GM18508 (cell line): ENCODE results near the gene CACNA1C.

Experiments
- ATAC-seq: cut with Tn5 transposase; IDR thresholded peaks from one replicate; pipeline ENCODE4 v1.9.1; 2021; ENCODE audit warnings: moderate number of reproducible peaks; ENCODE audit not compliant: insufficient read depth, unreplicated experiment

CACNA1C gene

DNA sequence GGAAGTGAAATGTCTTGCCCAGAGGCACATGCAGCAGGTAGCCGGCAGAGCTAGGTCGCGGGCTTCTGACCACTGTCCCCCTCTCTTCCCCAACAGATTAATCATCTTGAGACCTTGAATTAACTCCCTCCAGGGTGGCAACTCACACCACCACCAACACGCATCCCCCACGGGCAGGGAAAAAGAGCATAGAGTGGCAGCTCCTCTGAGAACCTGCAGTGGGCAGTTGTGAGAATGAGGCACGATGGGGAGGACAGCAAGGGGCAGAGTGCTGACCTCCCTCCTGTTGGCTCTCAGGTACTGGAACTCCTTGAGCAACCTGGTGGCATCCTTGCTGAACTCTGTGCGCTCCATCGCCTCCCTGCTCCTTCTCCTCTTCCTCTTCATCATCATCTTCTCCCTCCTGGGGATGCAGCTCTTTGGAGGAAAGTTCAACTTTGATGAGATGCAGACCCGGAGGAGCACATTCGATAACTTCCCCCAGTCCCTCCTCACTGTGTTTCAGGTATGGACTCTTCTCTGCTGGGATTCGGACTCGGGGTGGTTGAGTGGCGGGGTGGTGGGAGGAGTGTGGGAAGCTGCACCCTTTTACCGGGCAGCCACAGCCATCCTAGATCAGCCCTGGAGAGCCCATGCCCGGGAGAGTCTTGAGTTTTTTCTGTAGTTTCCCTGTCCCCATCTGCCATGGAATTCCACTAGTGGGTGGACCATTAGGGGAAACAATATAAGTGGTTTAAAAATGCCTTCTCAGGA, 528.7 kb downstream of the CACNA1C start:
- no peak for ATAC-seq

DNA sequence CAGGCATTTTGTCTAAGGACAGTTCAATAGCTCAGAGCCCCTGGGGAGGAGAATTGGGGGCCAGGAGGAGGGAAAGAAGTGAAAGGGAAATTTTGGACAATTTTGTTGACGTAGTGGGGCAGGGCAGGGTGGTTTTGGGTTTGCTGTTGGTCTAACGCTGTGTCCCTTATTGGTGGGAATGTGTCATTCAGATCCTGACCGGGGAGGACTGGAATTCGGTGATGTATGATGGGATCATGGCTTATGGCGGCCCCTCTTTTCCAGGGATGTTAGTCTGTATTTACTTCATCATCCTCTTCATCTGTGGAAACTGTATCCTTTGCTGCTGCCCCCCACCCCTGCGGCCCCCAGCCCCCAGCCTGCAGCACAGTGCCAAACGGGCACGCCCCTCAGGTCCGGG, 529.8 kb downstream of the CACNA1C start:
- ATAC-seq = no peak

DNA sequence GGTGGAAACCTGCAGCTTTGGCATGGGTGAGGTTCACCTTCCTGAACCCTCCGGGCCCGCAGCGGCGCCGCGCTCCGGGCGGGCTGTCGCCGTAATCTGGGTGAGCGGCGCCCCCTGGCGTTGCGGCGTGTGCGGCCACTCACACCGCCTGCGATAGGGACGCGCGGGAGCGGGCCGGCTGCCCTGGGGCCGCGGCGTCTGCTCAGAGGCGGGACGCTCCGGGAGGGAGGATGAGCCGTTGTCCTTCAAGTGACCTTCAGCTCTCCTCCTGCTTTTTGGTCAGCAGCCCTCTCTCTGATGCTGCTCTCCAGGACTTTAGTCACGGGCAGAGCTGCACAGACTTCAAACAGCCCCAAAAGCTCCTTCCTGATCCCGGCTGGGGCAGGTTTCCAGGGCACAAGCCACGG, 530.3 kb downstream of the CACNA1C start:
- ATAC-seq = no peak

DNA sequence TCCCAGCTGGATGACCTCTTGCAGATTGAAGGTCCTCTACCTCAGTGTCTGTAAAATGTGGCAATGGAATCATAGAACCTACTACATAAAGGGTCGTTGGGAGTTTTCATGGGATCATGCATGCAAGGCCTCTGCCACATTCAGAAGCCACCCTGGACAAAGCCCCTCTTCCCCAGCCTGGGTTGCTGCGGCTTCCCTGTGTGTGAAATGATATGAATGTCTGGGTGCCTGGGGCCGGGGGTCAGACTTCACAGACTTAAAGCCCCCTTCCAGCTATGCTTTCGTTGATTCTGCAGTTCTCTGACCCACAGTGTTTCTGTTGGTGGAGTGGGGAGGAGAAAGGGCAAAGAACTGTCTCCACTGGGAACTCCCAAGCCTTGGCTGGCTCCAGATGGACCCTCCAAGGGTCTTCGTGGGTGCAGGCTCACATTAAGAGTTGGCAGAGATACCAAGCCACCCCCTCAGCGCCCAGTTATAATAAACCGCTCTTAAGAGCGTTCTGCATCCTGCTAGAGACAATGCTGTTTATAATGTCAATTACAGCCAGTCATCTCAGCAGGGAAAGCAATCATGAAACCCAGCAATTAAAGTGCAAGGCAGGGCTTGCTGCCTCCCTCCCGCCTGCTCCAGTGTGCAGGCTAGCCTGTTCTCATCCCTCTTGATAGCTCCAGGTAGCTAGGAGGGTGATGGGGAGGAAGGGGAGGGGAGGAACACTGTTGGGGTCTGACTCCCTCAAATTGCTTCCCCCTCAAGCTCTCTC, 531.0 kb downstream of the CACNA1C start:
- ATAC-seq = no peak

DNA sequence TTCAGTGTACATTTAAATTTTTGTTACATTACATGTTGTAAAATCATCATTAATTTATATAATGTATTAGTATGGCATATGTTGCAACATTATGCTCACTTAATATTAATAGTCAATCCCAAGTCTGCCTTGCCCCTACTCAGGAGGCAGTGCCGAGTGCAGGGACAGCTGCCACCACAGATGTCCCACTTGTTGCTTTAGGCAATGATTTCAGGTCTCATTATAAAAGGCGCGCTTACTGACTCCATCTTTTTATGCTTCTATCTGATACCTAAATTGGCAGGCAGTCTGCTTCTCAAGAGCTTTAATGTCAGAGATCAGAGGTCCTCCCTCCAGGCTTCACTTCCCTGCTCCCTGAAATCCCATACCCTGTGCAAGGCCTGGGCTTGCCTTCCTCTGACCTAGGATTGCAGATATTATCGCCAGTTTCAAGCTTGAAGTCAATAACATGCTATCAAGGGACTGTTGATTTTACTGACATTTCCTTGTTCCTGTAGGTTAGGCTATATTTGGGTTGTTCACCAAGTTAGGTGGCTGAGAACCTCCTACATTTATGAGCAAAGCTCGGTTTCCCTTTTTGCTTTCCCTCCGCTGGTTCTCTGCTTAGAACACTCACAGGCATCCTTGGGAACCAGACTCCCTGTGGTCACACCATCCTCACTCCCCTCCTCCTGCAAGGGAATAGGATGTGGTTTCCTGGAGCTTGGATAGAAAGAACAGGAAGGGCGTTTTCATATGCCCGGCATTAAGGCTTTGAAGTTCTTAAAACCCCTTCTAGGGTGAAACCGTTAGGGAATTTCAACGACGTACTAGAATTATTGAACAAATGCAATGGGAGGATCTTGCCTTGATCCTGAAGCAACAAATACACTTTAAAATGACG, 533.6 kb downstream of the CACNA1C start:
- no peak for ATAC-seq

DNA sequence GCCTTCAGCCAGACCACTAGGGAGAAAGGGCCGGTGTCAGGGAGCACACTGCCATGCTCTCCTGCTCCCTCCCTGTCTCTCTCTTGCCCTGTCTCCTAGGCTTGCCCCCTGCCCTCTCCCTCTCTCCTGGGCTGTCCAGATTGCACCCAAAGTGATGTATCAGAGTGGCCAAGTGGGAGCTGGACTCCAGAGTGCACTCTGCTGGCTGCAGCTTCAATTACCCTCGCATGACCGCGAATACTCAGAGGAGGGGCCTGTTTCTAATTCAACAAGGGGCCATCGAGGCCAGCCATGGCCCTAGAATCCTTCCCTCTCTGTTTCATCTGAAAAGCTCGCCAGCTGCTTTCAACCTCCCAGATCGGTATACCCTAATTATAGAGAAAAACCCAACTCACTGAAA, 535.6 kb downstream of the CACNA1C start:
- no peak for ATAC-seq

DNA sequence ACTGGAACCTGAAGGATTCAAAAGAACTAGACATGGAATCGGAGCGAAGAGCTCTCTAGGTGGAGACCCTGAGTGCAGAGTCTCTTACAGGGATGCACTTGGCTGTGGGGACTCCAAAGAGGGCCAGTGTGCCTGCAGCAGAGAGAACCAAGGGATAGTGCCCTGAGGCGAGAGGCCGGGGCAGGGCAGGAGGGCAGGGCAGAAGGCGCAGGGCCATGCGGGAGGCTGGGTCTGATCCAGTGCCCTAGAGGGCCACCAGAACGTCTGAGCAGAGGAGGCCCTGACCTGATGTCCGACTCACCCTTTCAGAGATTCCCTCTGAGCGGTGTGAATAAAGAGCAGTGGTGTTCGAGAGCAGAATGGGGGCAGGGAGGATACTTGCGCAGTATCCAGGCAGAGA, 536.6 kb downstream of the CACNA1C start:
- no peak for ATAC-seq

DNA sequence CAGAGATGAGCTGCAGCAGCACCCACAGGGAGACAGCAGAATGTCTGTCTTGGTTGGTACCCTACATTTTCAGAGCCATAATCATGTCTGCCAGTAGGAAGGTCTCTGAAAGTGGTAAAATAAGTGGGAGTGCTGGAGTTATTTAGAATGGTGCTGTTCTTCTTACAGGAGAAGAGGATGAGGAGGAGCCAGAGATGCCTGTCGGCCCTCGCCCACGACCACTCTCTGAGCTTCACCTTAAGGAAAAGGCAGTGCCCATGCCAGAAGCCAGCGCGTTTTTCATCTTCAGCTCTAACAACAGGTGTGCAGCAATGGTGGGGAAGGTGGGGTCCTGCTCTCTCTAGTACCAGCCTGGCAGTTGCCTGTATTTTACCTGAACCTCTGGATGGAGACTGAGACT, 540.3 kb downstream of the CACNA1C start:
- no peak for ATAC-seq

DNA sequence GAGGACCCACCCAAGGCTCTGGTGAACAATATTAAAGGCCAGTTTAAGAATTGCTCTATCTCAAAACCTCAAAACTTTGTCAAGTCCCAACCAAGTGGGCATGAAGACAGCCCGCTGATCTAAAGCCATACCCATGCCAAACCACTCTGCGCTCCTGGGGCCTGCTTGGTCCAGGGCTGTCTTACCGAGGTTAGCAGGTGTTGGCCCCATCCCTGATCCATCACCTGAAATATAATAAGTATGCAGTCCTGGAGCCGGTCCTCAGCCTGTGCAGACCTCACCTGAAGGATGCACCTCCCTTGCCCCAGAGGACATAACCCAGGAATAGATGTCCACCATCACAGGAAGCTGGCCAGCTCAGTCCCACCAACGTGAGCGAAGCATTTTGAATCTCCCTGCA, 543.7 kb downstream of the CACNA1C start:
- ATAC-seq = no peak

DNA sequence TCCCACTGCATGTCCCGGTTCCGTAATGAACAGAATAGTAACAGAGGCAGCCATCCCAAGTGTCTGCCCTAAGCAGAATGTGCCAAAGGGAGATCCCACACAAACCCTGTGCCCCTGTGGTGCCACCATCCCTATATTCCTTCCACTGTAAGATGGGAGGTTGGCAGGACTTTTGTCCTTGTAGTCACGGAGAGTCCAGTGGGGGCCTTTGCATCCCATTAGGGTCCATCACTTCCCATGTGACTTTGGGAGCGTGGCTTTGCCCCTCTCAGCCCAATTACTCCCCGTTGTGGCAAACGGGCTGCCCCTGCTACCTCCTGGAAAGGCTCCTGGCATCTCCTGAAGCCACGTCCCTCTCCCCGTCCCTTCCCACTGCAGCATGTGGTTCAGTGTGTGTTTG, 552.5 kb downstream of the CACNA1C start:
- no peak for ATAC-seq

DNA sequence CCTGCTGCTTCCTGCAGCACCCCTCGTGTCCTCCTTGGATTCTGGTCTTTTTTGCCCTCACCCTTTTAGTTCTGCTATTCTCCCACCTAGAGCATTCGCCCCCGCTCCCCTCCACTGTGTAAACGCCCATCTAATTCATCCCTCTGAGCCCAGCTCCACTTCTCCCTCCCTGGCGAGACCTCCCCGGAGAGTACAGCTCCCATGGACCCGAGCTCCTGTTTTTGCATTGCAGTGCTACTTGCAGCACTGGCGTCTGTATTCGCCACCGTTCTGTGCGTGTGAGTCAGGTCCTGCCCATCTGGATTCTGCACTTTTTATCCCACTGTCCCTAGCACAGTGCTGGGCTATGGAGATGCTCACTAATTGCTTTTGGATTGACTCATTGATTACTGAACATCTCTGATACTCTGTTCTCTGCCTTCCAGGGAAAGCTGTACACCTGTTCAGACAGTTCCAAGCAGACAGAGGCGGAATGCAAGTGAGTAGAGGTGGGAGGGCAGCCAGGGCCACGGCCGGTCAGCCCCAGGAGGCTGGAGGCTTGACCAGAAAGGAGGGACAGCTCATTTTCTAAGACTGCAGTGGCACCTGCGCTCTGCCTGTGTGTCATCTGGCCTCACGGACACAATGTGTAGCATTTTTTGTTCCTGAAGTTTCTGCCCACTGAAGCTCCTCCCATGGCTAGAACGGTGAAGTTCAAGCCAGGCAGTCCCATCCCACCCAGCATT, 553.6 kb downstream of the CACNA1C start:
- no peak for ATAC-seq

DNA sequence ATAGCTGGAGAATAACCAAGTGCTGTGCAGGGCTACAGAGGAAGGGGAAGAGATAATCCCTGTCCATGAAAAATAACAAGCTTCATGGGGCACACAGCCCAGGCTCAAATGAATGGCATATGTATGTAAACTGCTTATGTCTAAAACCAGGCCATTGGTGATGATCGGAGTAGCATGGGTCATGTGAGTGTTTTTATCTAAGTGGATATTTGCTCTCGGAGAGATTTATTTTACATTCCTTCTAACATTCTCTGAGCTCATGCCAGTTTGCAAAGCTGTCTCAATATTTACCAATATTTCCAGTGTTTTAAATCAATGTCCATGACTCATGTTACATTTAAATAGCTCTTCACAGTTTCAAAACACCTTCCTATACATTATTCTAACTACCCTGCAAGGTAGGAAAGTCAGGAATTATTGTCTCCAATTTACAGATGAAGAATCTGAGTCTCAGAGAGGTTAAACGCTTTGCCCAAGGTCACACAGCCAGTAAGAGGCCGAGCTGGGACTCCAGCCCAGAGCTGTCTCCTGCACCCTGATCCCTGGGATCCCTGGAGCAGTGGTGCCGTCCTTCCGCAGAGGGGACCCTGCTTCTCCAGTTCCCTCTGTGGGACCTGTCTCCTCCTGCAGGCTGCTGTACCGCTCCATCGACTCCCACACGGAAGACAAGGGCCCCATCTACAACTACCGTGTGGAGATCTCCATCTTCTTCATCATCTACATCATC, 555.3 kb downstream of the CACNA1C start:
- ATAC-seq = no peak

DNA sequence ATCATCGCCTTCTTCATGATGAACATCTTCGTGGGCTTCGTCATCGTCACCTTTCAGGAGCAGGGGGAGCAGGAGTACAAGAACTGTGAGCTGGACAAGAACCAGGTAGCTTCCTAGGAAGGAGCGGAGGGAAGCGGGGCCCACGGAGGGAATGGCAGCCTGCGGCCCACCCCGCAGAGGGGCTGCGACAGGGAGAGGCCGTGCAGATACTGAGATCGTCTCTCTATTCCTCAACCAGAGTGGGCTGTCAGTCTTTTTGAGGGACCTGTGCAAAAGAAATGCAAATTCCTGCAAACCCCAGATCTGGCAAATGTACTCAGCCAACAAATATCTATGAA, 555.8 kb downstream of the CACNA1C start:
- ATAC-seq = no peak

DNA sequence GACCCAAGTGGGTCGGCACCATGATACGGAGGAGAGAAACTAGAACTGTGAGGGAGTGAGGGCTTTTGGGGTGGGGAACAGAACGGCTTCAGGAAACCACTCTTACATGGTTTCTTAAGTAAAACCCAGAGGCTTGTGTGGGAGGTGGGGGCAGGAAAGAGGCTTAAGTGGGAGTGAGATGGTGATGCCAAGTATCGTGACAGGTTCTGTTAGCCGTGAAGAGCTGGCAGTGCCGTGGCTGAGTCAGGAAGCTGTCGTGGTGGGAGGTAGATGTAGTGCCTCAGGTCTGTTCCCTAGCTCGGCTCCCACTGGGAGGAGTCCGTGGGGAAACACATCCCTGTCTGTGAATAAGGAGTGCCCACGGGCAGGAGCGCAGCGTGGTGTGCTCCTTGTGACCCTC, 556.2 kb downstream of the CACNA1C start:
- ATAC-seq = no peak

DNA sequence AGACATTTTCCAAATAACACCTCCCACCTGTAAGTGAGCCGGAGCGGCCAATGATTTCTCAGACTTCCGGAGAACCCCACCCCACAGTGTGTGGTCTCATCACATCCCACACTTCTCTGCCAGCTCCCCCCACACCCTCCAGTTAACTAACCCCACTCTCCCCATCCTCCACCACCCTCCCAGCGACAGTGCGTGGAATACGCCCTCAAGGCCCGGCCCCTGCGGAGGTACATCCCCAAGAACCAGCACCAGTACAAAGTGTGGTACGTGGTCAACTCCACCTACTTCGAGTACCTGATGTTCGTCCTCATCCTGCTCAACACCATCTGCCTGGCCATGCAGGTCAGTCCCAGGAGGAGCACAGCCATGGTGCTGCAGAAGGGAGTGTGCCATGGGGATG, 557.6 kb downstream of the CACNA1C start:
- ATAC-seq = no peak

DNA sequence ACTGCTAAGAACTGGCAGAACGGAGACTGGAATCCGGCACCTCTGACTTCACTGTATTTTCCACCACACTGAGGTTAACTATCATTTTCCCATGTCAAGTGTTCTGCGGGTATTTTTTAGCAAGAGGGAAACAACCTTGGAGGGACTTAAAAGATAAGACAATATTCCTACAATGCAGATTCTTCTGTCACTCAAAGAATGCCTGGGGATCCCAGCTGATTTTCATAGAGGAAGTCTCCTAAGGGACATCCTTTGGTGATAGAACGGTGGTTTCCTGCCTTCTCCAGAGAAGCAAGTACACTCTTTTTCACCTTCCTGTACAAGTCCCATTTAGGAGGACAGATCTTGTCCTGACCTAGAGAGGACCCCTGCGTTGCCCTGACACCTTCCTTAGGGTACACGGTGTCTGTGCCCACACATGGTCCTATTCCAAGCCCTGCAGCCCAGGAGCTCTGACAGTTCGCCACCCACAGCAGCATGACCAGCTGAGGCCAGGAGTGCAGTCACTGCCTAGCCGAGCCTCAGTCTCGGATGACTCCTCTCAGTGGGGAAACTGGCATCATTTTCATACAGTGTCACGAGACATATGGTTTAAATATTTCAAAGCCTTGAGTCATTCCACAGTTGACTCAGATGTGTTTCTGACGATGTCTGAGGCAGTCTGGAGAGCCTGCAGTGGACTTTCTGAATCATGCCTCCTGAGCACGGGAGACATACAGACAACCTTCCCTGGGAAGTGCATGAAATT, 560.7 kb downstream of the CACNA1C start:
- no peak for ATAC-seq

DNA sequence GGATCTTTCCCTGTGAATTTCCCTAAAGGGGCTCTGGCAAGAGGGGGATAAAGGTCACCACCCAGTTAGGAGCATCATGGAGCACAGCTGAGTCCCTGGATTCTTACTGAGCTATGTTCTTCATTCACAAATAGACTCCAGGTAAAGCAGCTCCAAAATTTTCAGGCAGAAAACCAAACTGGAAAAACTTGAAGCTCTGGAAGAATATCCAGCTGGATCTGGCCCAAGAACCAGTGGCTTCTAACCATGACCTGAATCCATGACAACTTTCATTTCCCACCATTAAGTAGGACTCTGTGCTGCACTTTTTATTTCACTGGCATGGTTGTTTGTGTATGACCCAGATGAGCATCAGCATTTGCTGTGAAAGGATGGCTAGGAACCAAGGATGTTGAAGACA, 561.6 kb downstream of the CACNA1C start:
- ATAC-seq = no peak

DNA sequence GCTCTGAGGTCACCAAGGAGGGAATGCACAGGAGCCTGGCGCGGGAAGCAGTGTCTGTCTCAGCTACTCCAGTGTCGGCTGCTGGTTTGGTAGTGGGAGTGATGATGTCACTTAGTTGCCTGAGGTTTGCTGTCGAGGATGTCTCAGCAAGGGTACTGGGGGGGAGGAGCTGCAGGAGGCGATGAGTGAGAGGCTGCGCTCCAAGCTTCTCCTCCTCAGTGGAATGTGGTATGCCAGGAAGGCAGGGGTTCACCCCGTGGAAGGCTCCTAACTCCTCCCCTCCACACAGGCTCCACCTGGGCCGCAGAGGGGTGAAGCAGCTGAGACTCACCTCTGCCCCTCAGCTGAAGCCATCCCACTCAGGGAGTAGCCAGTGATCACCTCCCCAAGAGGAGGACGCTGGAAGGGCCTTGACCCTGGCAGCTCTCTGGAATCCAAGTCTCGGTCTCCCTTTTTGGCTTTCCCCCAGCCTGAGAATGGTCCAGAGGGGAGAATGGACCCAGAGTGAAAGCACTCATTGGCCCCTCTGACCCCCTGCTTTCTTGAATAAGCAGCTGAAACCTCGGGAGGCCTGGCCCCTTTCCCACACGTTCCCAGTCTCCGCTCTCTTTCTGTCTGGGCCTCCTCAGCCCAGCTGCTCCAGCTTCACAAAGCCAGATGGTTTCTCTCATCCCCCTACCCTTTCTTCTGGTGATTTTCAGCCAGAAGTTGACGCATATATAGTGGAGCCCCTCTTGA, 563.0 kb downstream of the CACNA1C start:
- ATAC-seq = no peak
